B cell (primary cell): ENCODE data around the gene NAA60. TPM values are rescaled to one million over a fixed set of nuclear protein-coding genes. Genes with fewer than 3 reads are reported as not detected.
A peak's percentile ranks its signal among the peaks of the same experiment; 100 is the strongest.

ENCODE experiments used
- ATAC-seq: fragments of 200-7000 bp; cut with Tn5 transposase; one replicate; pipeline ENCODE4 v1.10.0; 2021; ENCODE audit warnings: low read depth, mild to moderate bottlenecking, moderate number of reproducible peaks, moderate library complexity
- CTCF ChIA-PET: fragments of 350-600 bp; sonication (Branson Sonifier 250); formaldehyde crosslinking; loops from one replicate; lab custom pipeline; 2021; ENCODE audit warnings: antibody characterized with exemption, inconsistent platforms; lab: Charles Lee
- POLR2A ChIA-PET: fragments of 350-600 bp; sonication (Branson Sonifier 250); formaldehyde crosslinking; loops from one replicate; lab custom pipeline; 2021; ENCODE audit warnings: antibody characterized with exemption; lab: Charles Lee
- DNase-seq: peaks from one replicate; pipeline ENCODE4 v3.0.0; 2013
- H2AFZ ChIP-seq: 2 replicates; pipeline ENCODE4 v1.6.1; 2012; ENCODE audit warnings: mild to moderate bottlenecking, low read depth, low read length; ENCODE audit not compliant: insufficient read depth, poor library complexity, severe bottlenecking
- H3K27ac ChIP-seq, 2 donors: 1 replicate in 1 of 2; 2 replicates in 1 of 2; pipeline ENCODE4 v1.5.1; 2012 to 2013; ENCODE audit warnings: low read length in 2 of 2, mild to moderate bottlenecking in 2 of 2, moderate library complexity in 1 of 2
- H3K27me3 ChIP-seq, 4 experiments: fragments of 200-600 bp in 1 of 4; sonication (generic) in 1 of 4; replicated peaks in 1 of 4; 1 replicate in 2 of 4; 2 replicates in 2 of 4; pipeline versions ENCODE4 v1.6.1 to v1.7.0; 2013 to 2016; ENCODE audit warnings: low read length in 3 of 4, mild to moderate bottlenecking in 2 of 4, mixed read lengths in 1 of 4, moderate library complexity in 1 of 4; ENCODE audit not compliant: insufficient read depth in 4 of 4, control insufficient read depth in 3 of 4; ENCODE audit errors: control extremely low read depth in 1 of 4
- H3K36me3 ChIP-seq, 2 experiments: replicated peaks in 1 of 2; 1 replicate in 1 of 2; 2 replicates in 1 of 2; pipeline versions ENCODE4 v1.6.1 to v1.7.1; 2013; ENCODE audit warnings: low read length in 1 of 2; ENCODE audit not compliant: insufficient read depth in 2 of 2, control insufficient read depth in 1 of 2; ENCODE audit errors: control extremely low read depth in 1 of 2, extremely low read depth in 1 of 2
- H3K4me1 ChIP-seq, 2 donors: fragments of 200-600 bp in 1 of 2; sonication (generic) in 1 of 2; 1 replicate in 1 of 2; 2 replicates in 1 of 2; pipeline versions ENCODE4 v1.5.1 to v1.6.1; 2013 to 2017; ENCODE audit warnings: low read length in 2 of 2; ENCODE audit not compliant: control insufficient read depth in 2 of 2, insufficient read depth in 2 of 2
- H3K4me2 ChIP-seq: replicated peaks from 2 replicates; pipeline ENCODE3; 2012; ENCODE audit warnings: mild to moderate bottlenecking, low read depth, low read length; ENCODE audit not compliant: poor library complexity, severe bottlenecking
- H3K4me3 ChIP-seq, 5 experiments: fragments of 200-600 bp in 1 of 5; sonication (generic) in 1 of 5; 1 replicate in 3 of 5; 2 replicates in 2 of 5; pipeline versions ENCODE4 v1.5.1 to v1.7.0; 2011 to 2016; ENCODE audit warnings: low read length in 4 of 5, mild to moderate bottlenecking in 4 of 5, low read depth in 2 of 5, control low read depth in 1 of 5, moderate library complexity in 1 of 5; ENCODE audit not compliant: insufficient read depth in 1 of 5; ENCODE audit errors: control extremely low read depth in 1 of 5, extremely low read depth in 1 of 5
- H3K79me2 ChIP-seq: fragments of 200-600 bp; sonication (generic); one replicate; pipeline ENCODE4 v1.6.0; 2016; ENCODE audit warnings: low read length; ENCODE audit not compliant: control insufficient read depth, insufficient read depth
- H3K9ac ChIP-seq: fragments of 200-600 bp; sonication (generic); 2 replicates; pipeline ENCODE4 v1.6.1; 2017; ENCODE audit warnings: mild to moderate bottlenecking, low read length, moderate library complexity
- H3K9me3 ChIP-seq, 3 donors: one replicate each; pipeline versions ENCODE4 v1.6.1 to v1.7.1; 2013; ENCODE audit warnings: low read length in 2 of 3; ENCODE audit not compliant: control insufficient read depth in 2 of 3, insufficient read depth in 1 of 3; ENCODE audit errors: control extremely low read depth in 1 of 3
- H4K20me1 ChIP-seq: 2 replicates; pipeline ENCODE4 v1.6.0; 2012; ENCODE audit warnings: mild to moderate bottlenecking, low read length; ENCODE audit not compliant: insufficient read depth, control insufficient read depth, poor library complexity, severe bottlenecking
- H3K27ac Mint-ChIP-seq: one replicate; pipeline ENCODE4 v1.8.0; 2021; ENCODE audit warnings: mixed read lengths
- H3K27me3 Mint-ChIP-seq: one replicate; pipeline ENCODE4 v1.8.0; 2021; ENCODE audit warnings: mixed read lengths
- H3K4me1 Mint-ChIP-seq: one replicate; pipeline ENCODE4 v1.8.0; 2021; ENCODE audit warnings: mixed read lengths
- H3K4me3 Mint-ChIP-seq: one replicate; pipeline ENCODE4 v1.8.0; 2021; ENCODE audit warnings: mixed read lengths
- H3K9me3 Mint-ChIP-seq: one replicate; pipeline ENCODE4 v1.8.0; 2022; ENCODE audit warnings: mixed read lengths; ENCODE audit not compliant: insufficient read depth
- CTCF ChIP-seq: fragments of 200-600 bp; IDR thresholded peaks from one replicate; pipeline ENCODE4 v1.8.0; 2022; ENCODE audit warnings: antibody characterized with exemption, mild to moderate bottlenecking
- EZH2 ChIP-seq: IDR thresholded peaks from 2 replicates; pipeline ENCODE4 v1.6.1; 2012; ENCODE audit warnings: borderline replicate concordance, low read depth, mild to moderate bottlenecking, moderate library complexity, low read length; ENCODE audit not compliant: insufficient read depth, poor library complexity, severe bottlenecking
- WGBS: methylation state at CpG from one replicate; pipeline ENCODE4 v1.1.5; 2013; ENCODE audit warnings: missing lambda C conversion rate; ENCODE audit not compliant: insufficient coverage; 5-methylcytosine and 5-hydroxymethylcytosine counted together
- intact Hi-C: fragments of 100-400 bp; cut with micrococcal nuclease; formaldehyde crosslinking; loops from one replicate; pipeline ENCODE4 v1.10.0; 2022
- polyA plus RNA-seq: library from polyadenylated mRNA; depleted of rRNA; stranded (reverse); fragments of >200 nt; gene quantifications from 2 replicates; pipeline ENCODE4 v1.2.3, GENCODE V29; 2012
- total RNA-seq, 2 donors: library from RNA; stranded (reverse); fragments of 120-200 nt in 1 of 2; gene quantifications; 1 replicate in 1 of 2; 2 replicates in 1 of 2; pipeline versions ENCODE4 v1.2.3 to v1.2.4, GENCODE V29; 2013 to 2022

The NAA60 gene
- total and polyA plus RNA-seq, 2 donors (not counting 1 experiment from before 2014, with no cell fraction given): 50.9 to 54.3 TPM

GRCh38 chr16:3457434-3458252, 14.2 kb downstream of the NAA60 start:
- Histone ChIP-seq H3K4me1 (peaks cover 28 to 39% of the 10 kb centered on the region in 2 donors), H3K4me2 (peak overlapping the region; percentile 93), H3K9me3 (no peaks in the 10 kb centered on the region), H3K4me3 (peak overlapping the region; percentile 48 to 86 (median 73)), H3K27me3 (no peaks in the 10 kb centered on the region), H3K36me3 (no peaks in the 10 kb centered on the region), H3K27ac (peak overlapping the region; percentile 87 to 95), H3K79me2 (peaks cover 57% of the 10 kb centered on the region), H4K20me1 (peaks cover 23% of the 10 kb centered on the region), H3K9ac (peak overlapping the region; percentile 89), H2AFZ (peak overlapping the region; percentile 92)
- TF ChIP-seq EZH2: no peak
- peak; percentile 63 for TF ChIP-seq CTCF
- POLR2A ChIA-PET: interaction anchor here (0.6 to 1.5 kb wide), 7 partner anchors 14 to 307 kb away, joined by 3 to 12 read pairs (median 4); partner anchors contain the start of genes CLUAP1, NAA60, TIGD7 and ZNF174
- CTCF ChIA-PET: interaction anchor here (0.6 to 1.2 kb wide), 7 partner anchors 14 to 398 kb away, joined by 3 to 7 read pairs (median 3); partner anchors contain the start of genes NAA60, ZNF174, ZNF597 and ZSCAN32
- Mint-ChIP-seq H3K27me3 (no peaks in the 10 kb centered on the region), H3K4me1 (peaks cover 50% of the 10 kb centered on the region), H3K9me3 (no peaks in the 10 kb centered on the region), H3K27ac (peak overlapping the region; percentile 90), H3K4me3 (peak overlapping the region; percentile 84)
- intact Hi-C loops: loop anchor here (1.0 to 5.0 kb wide), 8 partner anchors 14 to 815 kb away; partner anchors contain the start of genes NAA60, SLX4, TFAP4 and TIGD7
- ATAC-seq: peak; percentile 94
- under 1% methylated on average over 81 of the region's 83 CpGs for WGBS
- peak; percentile 96 for DNase-seq
